Panc1 (cell line): Measurements from ENCODE around the gene PFKFB4. TPM values are rescaled to one million over a fixed set of nuclear protein-coding genes. Genes with fewer than 3 reads are reported as not detected.

ENCODE experiments used
- ATAC-seq: fragments of 200-7000 bp; cut with Tn5 transposase; 2 replicates; pipeline ENCODE4 v1.9.1; 2020; ENCODE audit warnings: mild to moderate bottlenecking, moderate library complexity
- BruUV-seq: library from RNA; stranded (reverse); fragments of 400-500 nt; replicated peaks from 2 replicates; lab custom pipeline; 2021; lab: Mats Ljungman, UMichigan
- CTCF ChIA-PET: fragments of 300-600 bp; sonication (Branson Sonifier 250); formaldehyde crosslinking; loops from one replicate; lab custom pipeline; 2022; ENCODE audit warnings: antibody characterized with exemption; lab: Charles Lee
- POLR2A ChIA-PET: fragments of 300-600 bp; sonication (Branson Sonifier 250); formaldehyde crosslinking; loops from one replicate; lab custom pipeline; 2022; ENCODE audit warnings: antibody characterized with exemption; lab: Charles Lee
- DNase-seq: peaks from one replicate; pipeline ENCODE4 v3.0.0-alpha.2; 2010; ENCODE audit warnings: low read depth, low spot score
- H3K27ac ChIP-seq: 2 replicates; pipeline ENCODE4 v1.5.1; 2011; ENCODE audit warnings: mild to moderate bottlenecking, low read length, inconsistent platforms
- H3K27me3 ChIP-seq: fragments of 200-500 bp; sonication (Bioruptor generic); 2 replicates; pipeline ENCODE4 v1.6.0; 2014; ENCODE audit warnings: low read length, inconsistent platforms; ENCODE audit not compliant: control insufficient read depth, insufficient read depth
- H3K36me3 ChIP-seq: fragments of 200-500 bp; sonication (Bioruptor generic); 2 replicates; pipeline ENCODE4 v1.5.1; 2014; ENCODE audit warnings: inconsistent platforms, mild to moderate bottlenecking, low read length, moderate library complexity; ENCODE audit not compliant: control insufficient read depth, insufficient read depth
- H3K4me1 ChIP-seq: 2 replicates; pipeline ENCODE4 v1.5.1; 2011; ENCODE audit warnings: inconsistent platforms, mild to moderate bottlenecking, low read length, moderate library complexity; ENCODE audit not compliant: control insufficient read depth, insufficient read depth
- H3K4me3 ChIP-seq, 2 experiments: 2 replicates each; pipeline ENCODE4 v1.5.1; 2011 to 2012; ENCODE audit warnings: low read depth in 2 of 2, low read length in 2 of 2, mild to moderate bottlenecking in 2 of 2, inconsistent platforms in 1 of 2, moderate library complexity in 1 of 2
- H3K9me3 ChIP-seq: fragments of 200-500 bp; sonication (Bioruptor generic); 2 replicates; pipeline ENCODE4 v1.5.1; 2014; ENCODE audit warnings: low read depth, mild to moderate bottlenecking, inconsistent platforms, low read length, moderate library complexity; ENCODE audit not compliant: control insufficient read depth, insufficient read depth
- CTCF ChIP-seq: fragments of 450-650 bp; IDR thresholded peaks from 2 replicates; pipeline ENCODE4 v1.5.1; 2017; ENCODE audit warnings: mild to moderate bottlenecking
- POLR2AphosphoS5 ChIP-seq: IDR thresholded peaks from 2 replicates; pipeline ENCODE4 v1.6.1; 2012; ENCODE audit warnings: mild to moderate bottlenecking, low read depth, low read length, moderate library complexity
- REST ChIP-seq, 2 experiments: IDR thresholded peaks; 2 replicates each; pipeline ENCODE4 v1.6.1; 2011 to 2012; ENCODE audit warnings: low read depth in 2 of 2, control low read depth in 1 of 2, low read length in 1 of 2, mild to moderate bottlenecking in 1 of 2, moderate library complexity in 1 of 2; ENCODE audit not compliant: insufficient read depth in 1 of 2
- SIN3A ChIP-seq: IDR thresholded peaks from 2 replicates; pipeline ENCODE4 v1.6.1; 2012; ENCODE audit warnings: low read depth, mild to moderate bottlenecking, low read length, moderate library complexity, borderline replicate concordance; ENCODE audit not compliant: insufficient read depth
- TCF7L2 ChIP-seq: IDR thresholded peaks from 2 replicates; pipeline ENCODE4 v1.6.1; 2011; ENCODE audit warnings: mild to moderate bottlenecking, low read depth, low read length, inconsistent platforms
- in situ Hi-C: cut with HindIII; loops from 2 replicates; pipeline ENCODE4 v1.10.0; 2016; ENCODE audit warnings: low sequenced_read_pairs, low pct_unique_long_range_greater_than_20kb
- intact Hi-C: fragments of 100-400 bp; cut with micrococcal nuclease; formaldehyde crosslinking; loops from one replicate; pipeline ENCODE4 v1.10.0; 2022; ENCODE audit not compliant: unreplicated experiment
- total RNA-seq: library from RNA; stranded (reverse); gene quantifications from one replicate; pipeline ENCODE4 v1.2.1, GENCODE V29; 2021; ENCODE audit not compliant: unreplicated experiment

PFKFB4 gene
- total RNA-seq, 1 experiment from 2014 or later = 6.0 TPM

GRCh38 chr3:48472923-48473616, 83.5 kb downstream of the PFKFB4 start:
- H3K4me1 ChIP-seq = peaks cover 7% of the 10 kb centered on the region
- no peaks in the 10 kb centered on the region for H3K27me3 ChIP-seq
- in situ Hi-C loops (no loop called here), intact Hi-C loops (no loop called here)
- peak overlapping the region; percentile 83 for H3K27ac ChIP-seq
- ChIA-PET CTCF (interaction anchor here (0.6 to 1.1 kb wide), 4 partner anchors 35 to 89 kb away, joined by 3 to 7 read pairs (median 4); no protein-coding TSS in a partner anchor), POLR2A (interaction anchor here (0.6 kb wide), 2 partner anchors 17 to 787 kb away, joined by 3 to 6 read pairs; no protein-coding TSS in a partner anchor)
- H3K4me3 ChIP-seq = peak overlapping the region; percentile 53 to 79
- ATAC-seq (peak; percentile 92), DNase-seq (no peak)
- BruUV-seq = no TSS peak
- TF ChIP-seq POLR2AphosphoS5 (0 out of 2 replicates have a peak, but pooled peaks have one; percentile 25), SIN3A (no peak; the same call in 1 of the 2 replicates), REST (IDR thresholded peaks at IDR 0.05; ENCODE audit: insufficient read depth in 1 of 2, low read depth in 2 of 2, low read length in 1 of 2) (no peak), TCF7L2 (no peak), CTCF (no peak; the same call in 1 of the 2 replicates)
- no peaks in the 10 kb centered on the region for H3K9me3 ChIP-seq
- no peaks in the 10 kb centered on the region for H3K36me3 ChIP-seq

GRCh38 chr3:48472673-48472922, 84.0 kb downstream of the PFKFB4 start:
- CTCF ChIA-PET = interaction anchor here (0.9 to 1.1 kb wide), 2 partner anchors 35 to 36 kb away, joined by 4 to 5 read pairs; no protein-coding TSS in a partner anchor
- Histone ChIP-seq H3K4me3 (peak overlapping the region; percentile 53 to 79), H3K4me1 (peaks cover 7% of the 10 kb centered on the region), H3K27ac (peak overlapping the region; percentile 83), H3K27me3 (no peaks in the 10 kb centered on the region), H3K9me3 (no peaks in the 10 kb centered on the region), H3K36me3 (no peaks in the 10 kb centered on the region)
- DNase-seq = no peak
- BruUV-seq = TSS peak; percentile 90
- in situ Hi-C loops = no loop called here
- peak; percentile 64 for ATAC-seq
- POLR2A ChIA-PET = interaction anchor here (0.6 kb wide), 1 partner anchor 787 kb away, joined by 3 read pairs; no protein-coding TSS in a partner anchor
- TF ChIP-seq TCF7L2 (no peak), CTCF (no peak), REST (IDR thresholded peaks at IDR 0.05; ENCODE audit: insufficient read depth in 1 of 2, low read depth in 2 of 2, low read length in 1 of 2) (no peak), POLR2AphosphoS5 (no peak), SIN3A (no peak)
- intact Hi-C loops = no loop called here
